Stimulated activated CD4-positive, alpha-beta T cell treated with anti-CD3 and anti-CD28 coated beads, Interleukin-4, amount 100 ng/mL, for 48 hours (primary cell): ENCODE results near the gene TBC1D13.
"Not testable (repeated sequence)": the region's sequence is repeated elsewhere in the genome, so short reads cannot be mapped to it uniquely, and the experiment has no call there.

Experiments
- DNase-seq, 2 donors: peaks; one replicate each; pipeline ENCODE4 v3.0.0-alpha.2; 2020; ENCODE audit warnings: low read depth in 2 of 2

Gene TBC1D13

DNA sequence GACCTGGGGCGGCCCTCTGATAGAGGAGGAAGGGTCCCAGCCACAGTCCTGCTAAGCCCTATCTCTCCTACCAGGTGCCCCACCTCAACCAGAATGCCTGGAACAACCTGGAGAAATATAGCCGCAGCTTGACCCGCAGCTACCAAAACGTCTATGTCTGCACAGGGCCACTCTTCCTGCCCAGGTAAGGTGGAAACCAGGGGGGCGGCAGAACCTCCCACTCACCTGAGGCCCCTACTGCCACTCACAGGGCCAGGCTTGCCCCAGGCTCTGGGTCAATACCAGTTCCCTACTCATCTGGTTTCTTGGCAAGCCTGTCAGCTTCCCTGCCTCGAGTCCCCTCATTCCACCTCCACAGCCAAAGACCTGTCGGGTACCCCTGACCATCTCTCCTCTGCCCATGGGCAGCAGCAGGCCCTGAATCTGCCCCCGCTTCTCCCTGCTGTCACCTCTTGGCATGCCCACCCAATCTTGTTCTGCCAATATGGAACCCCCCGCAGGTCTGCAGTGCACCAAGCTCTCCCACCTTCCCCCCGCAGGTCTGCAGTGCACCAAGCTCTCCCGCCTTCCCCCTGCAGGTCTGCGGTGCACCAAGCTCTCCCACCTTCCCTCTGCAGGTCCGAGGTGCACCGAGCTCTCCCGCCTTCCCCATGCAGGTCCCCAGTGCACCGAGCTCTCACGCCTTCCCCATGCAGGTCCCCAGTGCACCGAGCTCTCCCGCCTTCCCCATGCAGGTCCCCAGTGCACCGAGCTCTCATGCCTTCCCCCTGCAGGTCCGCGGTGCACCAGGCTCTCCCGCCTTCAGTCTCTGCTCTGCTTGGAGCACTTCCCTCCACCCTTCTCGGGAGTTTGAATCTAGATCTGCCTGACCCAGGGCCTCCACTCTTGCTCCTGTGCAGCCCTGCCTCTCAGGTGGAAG lies 33.9 kb downstream of the TBC1D13 start:
- no peak for DNase-seq

- no peak for DNase-seq
Observed at GRCh38 chr9:128821584-128822406, 34.7 kb downstream of the TBC1D13 start.

DNA sequence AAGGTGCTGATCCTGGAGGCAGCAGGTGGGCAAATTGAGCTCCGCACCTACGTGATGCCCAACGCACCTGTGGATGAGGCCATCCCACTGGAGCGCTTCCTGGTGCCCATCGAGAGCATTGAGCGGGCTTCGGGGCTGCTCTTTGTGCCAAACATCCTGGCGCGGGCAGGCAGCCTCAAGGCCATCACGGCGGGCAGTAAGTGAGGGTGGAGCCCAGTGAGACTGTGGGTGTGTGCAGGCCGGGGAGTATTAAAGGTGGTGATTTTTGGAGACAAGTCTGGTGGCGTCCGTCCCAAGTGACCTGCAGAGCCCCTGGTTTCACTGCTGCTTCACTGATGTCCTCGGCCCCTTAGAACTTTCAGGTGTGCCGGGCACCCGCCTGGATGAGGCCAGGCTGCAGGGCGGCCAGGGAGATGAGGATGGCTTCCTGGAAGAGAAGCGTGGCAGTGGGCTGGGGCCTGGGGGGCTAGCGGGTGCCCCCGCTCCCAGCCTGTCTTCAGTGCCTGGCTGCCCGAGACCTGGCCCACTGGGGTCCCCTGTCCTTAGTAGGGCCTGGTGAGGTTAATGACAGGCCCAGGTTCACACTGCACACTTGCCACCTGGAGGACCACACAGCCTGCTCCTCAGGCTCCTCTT lies 35.5 kb downstream of the TBC1D13 start:
- DNase-seq, result no peak

GRCh38 chr9:128823362-128823902 lies 36.4 kb downstream of the TBC1D13 start:
- DNase-seq, result no peak

GRCh38 chr9:128823903-128824406 lies 36.9 kb downstream of the TBC1D13 start:
- DNase-seq, result no peak

DNA sequence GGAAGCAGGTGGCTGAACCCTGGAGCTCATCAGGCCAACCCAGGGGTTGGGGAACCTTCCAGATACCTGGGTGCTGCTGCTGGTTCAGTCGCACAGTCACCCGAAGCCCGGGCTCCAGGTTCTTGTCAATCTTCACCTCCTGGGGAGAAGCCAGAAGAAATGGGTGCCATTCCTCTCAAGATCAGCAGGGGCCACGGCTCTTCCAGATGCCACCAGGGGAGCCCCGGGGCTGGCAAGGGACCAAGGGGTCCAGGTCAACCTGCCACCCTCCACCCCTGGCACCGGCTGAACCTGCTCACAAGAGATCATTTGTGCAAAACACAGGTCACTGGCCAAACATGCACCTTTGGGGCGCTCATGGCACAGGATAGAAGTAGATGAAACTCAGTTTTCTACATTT lies 37.9 kb downstream of the TBC1D13 start:
- DNase-seq, result no peak

DNA sequence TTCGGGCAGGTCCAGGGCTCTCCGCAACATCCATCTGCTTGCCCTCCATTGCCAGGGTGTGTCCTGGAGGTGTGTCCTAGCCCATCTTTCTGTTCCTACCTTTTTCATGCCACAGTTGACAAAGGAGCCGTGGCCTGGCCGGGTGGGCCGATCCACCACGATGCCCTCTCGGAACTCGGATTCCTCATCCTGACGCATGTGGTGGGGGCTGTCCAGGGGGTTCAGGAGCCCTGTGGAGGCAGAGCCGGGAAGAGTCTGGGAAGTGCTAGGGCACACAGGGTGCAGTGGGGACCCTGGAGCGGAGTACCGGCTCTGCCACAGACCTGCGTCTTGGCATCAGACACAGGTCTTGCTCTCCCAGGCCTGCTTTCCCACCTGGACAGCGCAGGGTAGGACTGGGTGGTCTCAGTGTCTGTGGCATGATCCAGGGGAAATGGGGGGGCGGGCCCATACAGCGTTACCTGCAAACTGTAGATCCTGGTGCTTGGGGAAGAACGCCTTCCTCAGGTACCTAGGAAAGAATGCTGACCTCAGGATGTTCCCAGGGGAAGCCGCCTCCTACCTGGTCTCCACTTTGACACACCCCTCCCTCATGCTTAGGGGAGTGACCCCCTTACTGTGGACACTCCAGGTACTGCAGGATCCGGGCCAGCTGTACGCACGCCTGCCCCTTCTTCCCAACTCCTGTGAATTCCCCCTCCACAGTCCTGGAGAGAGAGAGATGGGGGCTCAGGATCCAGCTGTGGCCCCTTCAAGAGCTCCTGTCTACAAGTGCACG lies 39.1 kb downstream of the TBC1D13 start:
- DNase-seq, result no peak

DNA sequence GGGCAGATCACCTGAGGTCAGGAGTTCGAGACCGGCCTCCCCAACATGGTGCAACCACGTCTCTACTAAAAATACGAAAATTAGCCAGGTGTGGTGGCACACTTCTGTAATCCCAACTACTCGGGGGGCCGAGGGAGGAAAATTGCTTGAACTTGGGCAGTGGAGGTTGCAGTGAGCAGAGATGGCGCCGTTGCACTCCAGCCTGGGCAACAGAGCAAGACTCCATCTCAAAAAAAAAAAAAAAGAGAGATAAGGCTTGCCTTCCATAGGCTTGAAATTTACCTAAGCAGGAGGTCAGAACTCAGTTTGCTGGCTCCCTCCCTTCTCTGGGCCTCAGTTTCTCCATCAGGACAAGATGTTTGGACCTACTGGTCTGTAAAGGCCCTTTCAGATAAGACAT lies 41.2 kb downstream of the TBC1D13 start:
- no peak for DNase-seq

- no peak for DNase-seq
Observed at GRCh38 chr9:128828719-128829452, 41.8 kb downstream of the TBC1D13 start.

DNA sequence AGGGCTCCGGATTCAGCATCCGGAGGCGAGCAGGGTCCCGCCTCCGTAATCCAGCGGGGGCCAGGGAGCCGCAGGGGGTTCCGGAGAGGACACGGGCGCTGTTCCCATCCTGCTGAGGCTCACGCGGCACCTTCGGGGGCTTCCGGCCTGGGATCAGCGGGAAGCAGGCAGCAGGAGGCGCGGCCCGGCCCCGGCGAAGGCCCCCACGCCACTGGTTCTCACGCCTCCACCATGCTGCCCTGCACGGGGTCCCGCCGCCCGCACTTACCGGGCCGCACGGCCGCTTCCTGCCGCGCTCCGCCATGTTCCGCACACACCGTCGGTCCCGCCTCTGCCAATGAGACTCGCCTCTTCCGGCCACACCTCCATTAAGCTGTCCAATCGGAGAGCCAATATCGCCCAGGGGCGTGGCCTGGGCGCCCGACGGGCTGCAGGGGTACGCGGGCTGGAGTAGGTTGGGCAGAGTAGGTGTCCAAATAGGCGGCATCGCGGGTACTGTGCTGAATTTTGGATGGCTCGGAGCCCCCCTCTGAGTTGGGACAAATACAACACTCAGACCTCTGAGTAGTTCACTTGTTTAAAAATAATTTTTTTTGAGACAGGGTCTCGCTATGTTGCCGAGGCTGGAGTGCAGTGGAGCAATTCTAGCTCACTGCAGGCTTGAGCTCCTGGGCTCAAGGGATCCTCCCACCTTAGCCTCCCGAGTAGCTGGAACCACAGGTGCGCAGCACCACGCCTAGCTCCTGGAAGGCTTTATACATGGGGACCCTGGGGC lies 42.6 kb downstream of the TBC1D13 start, which contains the start of gene SPOUT1:
TSS of gene SPOUT1 (minus strand) at position 318 of the 775 bp plus-strand sequence. CDS start at position 304, 14 bp downstream.
- DNase-seq, result peak; percentile 87 to 93

DNA sequence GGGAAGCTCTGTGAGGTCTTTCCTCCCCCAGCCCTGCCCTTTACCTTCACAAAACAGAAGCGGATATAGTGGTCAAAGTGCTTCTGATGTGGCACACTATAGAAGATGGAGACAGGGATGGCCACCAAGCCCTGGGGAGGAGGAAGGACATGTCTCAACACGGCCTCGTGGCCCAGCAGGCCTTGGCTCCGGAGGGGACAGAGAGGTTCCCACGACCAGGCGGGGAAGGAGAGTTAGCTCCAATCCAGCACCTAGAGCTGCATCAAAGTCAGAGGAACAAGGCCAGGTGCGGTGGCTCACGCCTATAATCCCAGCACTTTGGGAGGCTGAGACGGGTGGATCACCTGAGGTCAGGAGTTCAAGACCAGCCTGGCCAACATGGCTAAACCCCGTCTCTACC lies 46.6 kb downstream of the TBC1D13 start:
- DNase-seq, result no peak

- no peak for DNase-seq
Observed at GRCh38 chr9:128835246-128836210, 48.5 kb downstream of the TBC1D13 start.

DNA sequence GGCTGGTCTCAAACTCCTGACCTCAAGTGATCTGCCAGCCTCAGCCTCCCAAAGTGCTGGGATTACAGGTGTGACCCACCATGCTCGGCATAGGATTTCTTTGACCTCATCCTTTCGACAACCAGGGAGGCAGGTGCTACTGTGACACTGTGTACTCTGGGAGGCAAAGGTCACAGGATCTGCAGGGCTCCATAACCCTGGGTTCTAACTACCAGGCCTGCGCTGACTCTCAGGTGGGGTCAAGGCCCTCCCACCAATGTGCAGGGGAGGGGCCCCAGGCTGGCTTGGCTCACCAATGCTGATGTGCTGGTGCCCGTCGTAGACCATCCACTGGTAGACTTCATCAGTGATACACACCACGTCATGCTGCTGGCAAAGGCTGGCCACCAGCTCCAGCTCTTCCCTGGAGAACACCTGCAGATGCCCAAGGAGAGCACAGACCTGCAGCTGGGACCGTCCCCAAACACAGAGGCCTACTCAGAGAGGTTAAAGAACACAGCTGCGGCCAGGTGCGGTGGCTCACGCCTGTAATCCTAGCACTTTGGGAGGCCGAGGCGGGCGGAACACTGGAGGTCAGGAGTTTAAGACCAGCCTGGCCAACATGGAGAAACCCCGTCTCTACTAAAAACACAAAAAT lies 49.6 kb downstream of the TBC1D13 start:
- no peak for DNase-seq

DNA sequence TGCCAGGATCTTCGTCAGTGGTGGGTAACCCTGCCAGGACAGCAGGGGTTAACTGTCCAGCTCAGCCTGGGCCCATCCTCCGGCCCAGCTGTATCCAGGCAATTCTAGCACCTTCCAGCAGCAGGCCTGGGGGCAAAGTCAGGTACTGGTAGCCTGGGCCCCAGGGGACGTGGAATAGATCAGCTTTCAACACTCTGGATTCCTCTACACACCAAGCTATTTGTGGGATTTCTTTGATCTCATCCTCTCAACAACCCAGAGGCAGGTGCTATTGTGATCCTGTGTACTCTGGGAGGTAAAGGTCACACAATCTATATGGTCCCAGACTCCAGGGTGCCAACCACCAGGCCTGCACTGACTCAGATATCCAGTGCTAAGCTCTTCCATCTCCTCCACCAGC lies 51.3 kb downstream of the TBC1D13 start:
- no peak for DNase-seq

DNA sequence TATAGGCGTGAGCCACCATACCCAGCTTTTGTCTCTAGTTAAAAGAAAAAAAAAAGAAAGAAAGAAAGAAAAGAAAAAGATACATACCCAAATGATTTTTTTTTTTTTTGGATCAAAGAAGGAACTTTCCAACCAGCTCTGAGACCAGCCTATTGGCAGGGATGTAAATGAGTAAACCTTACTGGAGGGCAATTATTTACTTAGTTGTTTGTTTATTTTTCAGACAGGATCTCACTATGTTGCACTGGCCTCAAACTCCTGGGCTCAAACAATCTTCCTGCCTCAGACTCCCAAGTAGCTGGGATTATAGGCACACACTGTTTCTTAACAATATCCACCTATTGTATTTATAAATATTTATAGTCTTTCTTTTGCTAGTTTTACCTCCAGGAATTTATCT lies 53.5 kb downstream of the TBC1D13 start:
- DNase-seq, result no peak

DNA sequence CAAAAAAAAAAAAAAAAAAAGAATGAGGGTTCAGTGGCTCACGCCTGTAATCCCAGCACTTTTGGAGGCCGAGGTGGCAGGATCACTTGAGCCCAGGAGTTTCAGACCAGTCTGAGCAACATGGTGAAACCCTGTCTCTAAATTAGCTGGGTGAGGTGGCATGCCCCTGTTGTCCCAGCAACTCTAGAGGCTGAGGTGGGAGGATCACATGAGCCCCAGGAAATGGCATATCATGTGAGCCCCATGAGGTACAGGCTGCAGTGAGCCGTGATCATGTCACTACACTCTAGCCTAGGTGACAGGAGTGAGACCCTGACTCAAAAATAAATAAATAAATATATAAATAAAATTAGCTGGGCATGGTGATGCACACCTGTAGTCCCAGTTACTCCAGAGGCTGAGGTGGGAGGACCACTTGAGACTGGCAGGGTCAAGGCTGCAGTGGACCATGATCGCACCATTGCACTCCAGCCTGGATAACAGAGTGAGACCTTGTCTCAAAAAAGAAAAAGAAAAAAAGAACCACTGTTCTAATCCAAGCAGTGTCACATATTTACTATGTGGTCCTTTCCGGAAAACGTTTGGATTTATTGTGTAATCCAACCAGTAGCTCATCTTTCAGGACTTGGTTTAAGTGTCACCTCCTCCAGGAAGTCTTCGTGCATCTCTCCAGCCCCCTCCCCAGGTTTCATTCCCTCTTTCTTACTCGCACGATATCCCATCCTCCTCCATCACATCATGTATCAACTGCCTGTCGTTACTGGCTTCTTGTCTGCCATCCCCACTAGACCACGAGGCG lies 54.8 kb downstream of the TBC1D13 start:
- no peak for DNase-seq

GRCh38 chr9:128843171-128843570 lies 56.1 kb downstream of the TBC1D13 start:
- DNase-seq, result not testable (repeated sequence)
